Breast epithelium (tissue), 3 donors: ENCODE data around the gene CYP46A1.

ENCODE experiments used
- POLR2A ChIP-seq: fragments of 450-650 bp; IDR thresholded peaks from one replicate; pipeline ENCODE4 v1.6.1; 2016; ENCODE audit warnings: antibody characterized with exemption, mild to moderate bottlenecking, moderate library complexity
- POLR2AphosphoS5 ChIP-seq, 3 donors: sonication (generic); formaldehyde crosslinking; IDR thresholded peaks; one replicate each; pipeline ENCODE4 v1.6.1; 2017; ENCODE audit warnings: antibody characterized with exemption in 3 of 3
- TF ChIP-seq, protein P1 (sequence below), 3 donors: fragments of 450-650 bp; IDR thresholded peaks; one replicate each; pipeline ENCODE4 v1.5.1; 2016 to 2017; ENCODE audit warnings: antibody characterized with exemption in 3 of 3, mild to moderate bottlenecking in 3 of 3, moderate library complexity in 3 of 3

DNA sequence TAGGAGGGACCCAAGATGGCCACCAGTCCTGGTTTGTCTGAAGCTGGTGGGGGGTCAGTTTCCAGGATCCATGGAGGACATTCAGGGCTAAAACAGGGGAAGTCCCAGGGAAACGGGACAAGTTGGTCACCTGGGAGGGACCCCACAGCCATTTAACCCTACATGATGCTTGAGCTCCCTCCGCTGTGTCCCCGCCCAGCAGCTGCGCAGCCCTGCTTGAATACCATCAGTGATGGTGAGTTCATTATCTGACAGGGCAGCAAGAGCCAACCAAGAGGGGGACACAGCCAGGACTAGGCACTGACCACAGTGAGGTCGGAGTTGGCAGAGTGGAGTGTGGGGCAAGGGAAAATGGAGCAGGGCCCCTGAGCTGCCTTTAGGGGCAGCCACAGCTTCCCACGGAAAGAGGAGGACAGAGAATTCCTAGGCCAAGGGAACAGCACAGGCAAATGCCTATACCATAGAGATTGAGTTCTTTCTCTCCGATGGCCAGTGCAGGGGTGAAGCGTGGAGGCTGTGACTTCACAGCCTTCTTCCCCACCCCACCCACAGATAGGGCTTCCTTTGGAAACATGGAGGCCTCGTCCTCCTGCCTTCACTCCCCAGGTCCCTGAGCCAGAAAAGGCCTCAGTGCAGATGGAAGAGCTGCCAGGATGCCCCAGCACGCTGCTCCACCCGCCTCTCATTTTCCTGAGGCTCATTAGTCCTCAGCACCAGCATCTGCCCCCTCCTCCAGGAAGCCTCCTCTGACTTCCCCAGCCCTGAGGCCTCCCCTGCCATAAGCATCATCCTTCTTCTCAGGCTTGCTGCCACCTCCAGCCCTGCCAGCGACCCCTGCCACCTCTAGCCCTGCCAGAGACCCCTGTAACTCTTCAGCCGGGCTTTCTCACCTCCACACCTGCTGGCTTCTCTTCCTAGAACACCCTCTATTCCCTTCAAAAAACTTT is 51.4 kb downstream of the CYP46A1 start:
- TF ChIP-seq, protein P1, sequence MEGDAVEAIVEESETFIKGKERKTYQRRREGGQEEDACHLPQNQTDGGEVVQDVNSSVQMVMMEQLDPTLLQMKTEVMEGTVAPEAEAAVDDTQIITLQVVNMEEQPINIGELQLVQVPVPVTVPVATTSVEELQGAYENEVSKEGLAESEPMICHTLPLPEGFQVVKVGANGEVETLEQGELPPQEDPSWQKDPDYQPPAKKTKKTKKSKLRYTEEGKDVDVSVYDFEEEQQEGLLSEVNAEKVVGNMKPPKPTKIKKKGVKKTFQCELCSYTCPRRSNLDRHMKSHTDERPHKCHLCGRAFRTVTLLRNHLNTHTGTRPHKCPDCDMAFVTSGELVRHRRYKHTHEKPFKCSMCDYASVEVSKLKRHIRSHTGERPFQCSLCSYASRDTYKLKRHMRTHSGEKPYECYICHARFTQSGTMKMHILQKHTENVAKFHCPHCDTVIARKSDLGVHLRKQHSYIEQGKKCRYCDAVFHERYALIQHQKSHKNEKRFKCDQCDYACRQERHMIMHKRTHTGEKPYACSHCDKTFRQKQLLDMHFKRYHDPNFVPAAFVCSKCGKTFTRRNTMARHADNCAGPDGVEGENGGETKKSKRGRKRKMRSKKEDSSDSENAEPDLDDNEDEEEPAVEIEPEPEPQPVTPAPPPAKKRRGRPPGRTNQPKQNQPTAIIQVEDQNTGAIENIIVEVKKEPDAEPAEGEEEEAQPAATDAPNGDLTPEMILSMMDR (IDR thresholded peaks at IDR 0.05) = no peak
- no peak for TF ChIP-seq POLR2A
- TF ChIP-seq POLR2AphosphoS5 (IDR thresholded peaks at IDR 0.05) = no peak
